Left renal cortex interstitium (tissue), 4 donors: ENCODE results near the gene XIRP1. TPM values are rescaled to one million over a fixed set of nuclear protein-coding genes. Genes with fewer than 3 reads are reported as not detected.

ENCODE experiments used
- DNase-seq, 4 donors: peaks; one replicate each; pipeline ENCODE4 v3.0.0-alpha.2; 2013; ENCODE audit warnings: low read depth in 4 of 4, low spot score in 2 of 4, missing footprints in 1 of 4
- polyA plus RNA-seq, 4 donors: library from polyadenylated mRNA; unstranded; fragments of 120-200 nt; gene quantifications; one replicate each; pipeline ENCODE4 v1.2.1, GENCODE V29; 2013; ENCODE audit not compliant: insufficient read length in 4 of 4

The XIRP1 gene
- polyA plus RNA-seq, 4 donors: 0.04 to 0.34 (median 0.09) TPM

GRCh38 chr3:39188271-39189149 is 3.9 kb downstream of the XIRP1 start:
- no peak for DNase-seq

- no peak for DNase-seq
Observed at GRCh38 chr3:39187372-39188155, 4.8 kb downstream of the XIRP1 start.

GRCh38 chr3:39186692-39187151 is 5.7 kb downstream of the XIRP1 start:
- no peak for DNase-seq

GRCh38 chr3:39185959-39186691 is 6.3 kb downstream of the XIRP1 start:
- DNase-seq: no peak

- no peak for DNase-seq
Observed at GRCh38 chr3:39185326-39185958, 7.0 kb downstream of the XIRP1 start.

- no peak for DNase-seq
Observed at GRCh38 chr3:39184968-39185285, 7.5 kb downstream of the XIRP1 start.

- DNase-seq: no peak
Observed at GRCh38 chr3:39184081-39184967, 8.1 kb downstream of the XIRP1 start.

GRCh38 chr3:39183211-39184080 is 8.9 kb downstream of the XIRP1 start:
- DNase-seq: no peak

- no peak for DNase-seq
Observed at GRCh38 chr3:39181408-39182335, 10.7 kb downstream of the XIRP1 start.

GRCh38 chr3:39180546-39181346 is 11.6 kb downstream of the XIRP1 start:
- DNase-seq: peak in 3 of 4 donors; percentile 56 to 79 (median 60)

- no peak for DNase-seq
Observed at GRCh38 chr3:39180183-39180545, 12.2 kb downstream of the XIRP1 start.

GRCh38 chr3:39178553-39178952 is 13.8 kb downstream of the XIRP1 start:
- no peak for DNase-seq

GRCh38 chr3:39177708-39178332 is 14.6 kb downstream of the XIRP1 start:
- DNase-seq: peak in 1 of 4 donors; percentile 88

GRCh38 chr3:39176025-39176714 is 16.2 kb downstream of the XIRP1 start:
- DNase-seq: no peak

- DNase-seq: no peak
Observed at GRCh38 chr3:39173318-39174125, 18.9 kb downstream of the XIRP1 start.
